Uterus (tissue), 4 donors: ENCODE results near the gene ZNF138. TPM values are rescaled to one million over a fixed set of nuclear protein-coding genes. Genes with fewer than 3 reads are reported as not detected.

Experiments
- DNase-seq, 2 donors: peaks; one replicate each; pipeline ENCODE4 v3.0.0-alpha.2; 2019 to 2020
- H3K27ac ChIP-seq, 2 donors: fragments of 200-600 bp; sonication (generic); 1 replicate in 1 of 2; 2 replicates in 1 of 2; pipeline ENCODE4 v1.5.1; 2016 to 2018
- H3K27me3 ChIP-seq, 2 donors: fragments of 200-600 bp; sonication (generic); one replicate each; pipeline ENCODE4 v1.5.1; 2018 to 2019; ENCODE audit warnings: control low read depth in 1 of 2
- H3K36me3 ChIP-seq, 2 donors: fragments of 200-600 bp; sonication (generic); one replicate each; pipeline ENCODE4 v1.5.1; 2019; ENCODE audit warnings: control low read depth in 1 of 2
- H3K4me1 ChIP-seq, 2 donors: fragments of 200-600 bp; sonication (generic); one replicate each; pipeline ENCODE4 v1.5.1; 2018 to 2019; ENCODE audit warnings: control low read depth in 1 of 2
- H3K4me3 ChIP-seq, 2 donors: fragments of 200-600 bp; sonication (generic); 1 replicate in 1 of 2; 2 replicates in 1 of 2; pipeline ENCODE4 v1.5.1; 2018 to 2019; ENCODE audit warnings: mild to moderate bottlenecking in 1 of 2
- H3K9me3 ChIP-seq, 2 donors: fragments of 200-600 bp; sonication (generic); one replicate each; pipeline ENCODE4 v1.5.1; 2019; ENCODE audit warnings: control low read depth in 1 of 2
- CTCF ChIP-seq, 4 experiments: fragments of 200-600 bp in 2 of 4; fragments of 450-650 bp in 2 of 4; sonication (generic) in 2 of 4; IDR thresholded peaks; one replicate each; pipeline ENCODE4 v1.5.1; 2016 to 2019; ENCODE audit warnings: antibody characterized with exemption in 4 of 4, mild to moderate bottlenecking in 2 of 4, moderate library complexity in 1 of 4
- POLR2A ChIP-seq, 2 donors: fragments of 450-650 bp; IDR thresholded peaks; one replicate each; pipeline ENCODE4 v1.6.1; 2016; ENCODE audit warnings: antibody characterized with exemption in 2 of 2, mild to moderate bottlenecking in 1 of 2, moderate library complexity in 1 of 2
- intact Hi-C: fragments of 100-400 bp; cut with DNase I; formaldehyde crosslinking; loops from one replicate; pipeline ENCODE4 v1.15.1; 2023; ENCODE audit warnings: low total_unique reads
- total RNA-seq, 4 donors: library from RNA; depleted of rRNA in 3 of 4; stranded (reverse); fragments of >200 nt in 3 of 4; gene quantifications; one replicate each; pipeline versions ENCODE4 v1.1.0 to v1.2.4, GENCODE V29; 2014 to 2023
- donor health status: DM: yes; HTN: yes; CAD: no.

The ZNF138 gene
- total RNA-seq, 4 donors from 2014 or later: 13.5 to 27.7 (median 15.2) TPM

GRCh38 chr7:64875658-64876406 lies 81.6 kb downstream of the ZNF138 start:
- H3K4me1 ChIP-seq: no peaks in the 10 kb centered on the region
- no peak for TF ChIP-seq CTCF (IDR thresholded peaks at IDR 0.05)
- H3K4me3 ChIP-seq: no peak overlapping the region
- no peaks in the 10 kb centered on the region for H3K36me3 ChIP-seq
- H3K9me3 ChIP-seq: no peaks in the 10 kb centered on the region
- H3K27ac ChIP-seq: no peak overlapping the region
- intact Hi-C loops: no loop called here
- peaks cover 0 to 3% of the 10 kb centered on the region in 2 donors for H3K27me3 ChIP-seq
- no peak for DNase-seq

- no peak for DNase-seq
- no peak overlapping the region for H3K4me3 ChIP-seq
- TF ChIP-seq CTCF (IDR thresholded peaks at IDR 0.05) (no peak), POLR2A (IDR thresholded peaks at IDR 0.05) (no peak)
These were observed 82.8 kb downstream of the ZNF138 start for GRCh38 chr7:64876792-64877713.

GRCh38 chr7:64877714-64878610 lies 83.7 kb downstream of the ZNF138 start:
- TF ChIP-seq POLR2A (IDR thresholded peaks at IDR 0.05): no peak
- TF ChIP-seq CTCF (IDR thresholded peaks at IDR 0.05): no peak
- intact Hi-C loops: no loop called here
- Histone ChIP-seq H3K9me3 (no peaks in the 10 kb centered on the region), H3K27me3 (peaks cover 0 to 3% of the 10 kb centered on the region in 2 donors), H3K27ac (no peak overlapping the region), H3K4me3 (no peak overlapping the region), H3K4me1 (no peaks in the 10 kb centered on the region), H3K36me3 (no peaks in the 10 kb centered on the region)
- DNase-seq: no peak

More at GRCh38 chr7:64876792-64877713, 82.8 kb downstream of the ZNF138 start:
- Histone ChIP-seq H3K36me3 (no peaks in the 10 kb centered on the region), H3K27ac (no peak overlapping the region), H3K27me3 (peaks cover 0 to 3% of the 10 kb centered on the region in 2 donors), H3K4me1 (no peaks in the 10 kb centered on the region), H3K9me3 (no peaks in the 10 kb centered on the region)
- intact Hi-C loops: no loop called here

- intact Hi-C loops: no loop called here
These were observed 84.5 kb downstream of the ZNF138 start for GRCh38 chr7:64878684-64879083.

More at GRCh38 chr7:64878684-64879083, 84.5 kb downstream of the ZNF138 start:
- Histone ChIP-seq H3K27ac (no peak overlapping the region), H3K4me3 (no peak overlapping the region), H3K9me3 (no peaks in the 10 kb centered on the region), H3K4me1 (no peaks in the 10 kb centered on the region), H3K27me3 (peaks cover 0 to 3% of the 10 kb centered on the region in 2 donors), H3K36me3 (no peaks in the 10 kb centered on the region)
- TF ChIP-seq CTCF (IDR thresholded peaks at IDR 0.05): no peak
- no peak for TF ChIP-seq POLR2A (IDR thresholded peaks at IDR 0.05)
- DNase-seq: no peak
